VCaP (cell line): Measurements from ENCODE around the gene TMED4.

Experiments used
- H3K27ac ChIP-seq: fragments of 450-650 bp; 2 replicates; pipeline ENCODE4 v1.5.1; 2017
- TF ChIP-seq, protein P1 (sequence below): fragments of 450-650 bp; conservative IDR thresholded peaks from 2 replicates; pipeline ENCODE4 v1.5.1; 2017; ENCODE audit warnings: mild to moderate bottlenecking, moderate library complexity

Gene TMED4

DNA sequence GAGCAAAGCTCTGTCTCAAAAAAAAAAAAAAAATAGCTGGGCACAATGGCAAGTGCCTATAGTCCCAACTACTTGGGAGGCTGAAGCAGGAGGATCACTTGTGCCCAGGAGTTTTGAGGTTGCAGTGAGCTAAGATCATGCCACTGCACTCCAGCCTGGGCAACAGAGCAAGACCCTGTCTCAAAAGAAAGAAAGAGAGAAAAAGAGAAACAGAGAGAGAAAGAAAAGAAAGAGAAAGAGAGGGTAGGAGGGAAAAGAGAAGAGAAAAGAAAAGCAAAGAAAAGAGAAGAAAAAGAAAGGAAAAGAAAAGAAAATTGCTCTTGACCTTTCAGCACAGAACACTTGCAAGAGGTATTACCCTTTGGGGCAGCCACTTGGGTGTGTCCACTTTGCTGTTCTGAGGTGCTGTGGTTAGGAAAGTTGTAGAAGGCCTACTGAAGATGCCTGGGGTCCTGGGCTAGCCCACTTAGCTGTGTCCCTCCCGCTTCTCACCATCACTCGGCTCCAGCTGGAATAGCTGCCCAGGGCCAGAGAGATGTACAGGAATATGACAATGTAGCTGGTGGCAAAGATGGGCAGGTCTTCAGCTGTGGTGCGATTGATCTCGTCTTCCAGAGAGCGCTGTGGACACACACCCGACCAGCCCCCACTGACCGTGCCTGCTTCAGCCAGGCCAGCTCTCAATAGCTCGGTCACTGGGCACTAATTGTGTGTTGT, 46.5 kb downstream of the TMED4 start:
- TF ChIP-seq, protein P1, sequence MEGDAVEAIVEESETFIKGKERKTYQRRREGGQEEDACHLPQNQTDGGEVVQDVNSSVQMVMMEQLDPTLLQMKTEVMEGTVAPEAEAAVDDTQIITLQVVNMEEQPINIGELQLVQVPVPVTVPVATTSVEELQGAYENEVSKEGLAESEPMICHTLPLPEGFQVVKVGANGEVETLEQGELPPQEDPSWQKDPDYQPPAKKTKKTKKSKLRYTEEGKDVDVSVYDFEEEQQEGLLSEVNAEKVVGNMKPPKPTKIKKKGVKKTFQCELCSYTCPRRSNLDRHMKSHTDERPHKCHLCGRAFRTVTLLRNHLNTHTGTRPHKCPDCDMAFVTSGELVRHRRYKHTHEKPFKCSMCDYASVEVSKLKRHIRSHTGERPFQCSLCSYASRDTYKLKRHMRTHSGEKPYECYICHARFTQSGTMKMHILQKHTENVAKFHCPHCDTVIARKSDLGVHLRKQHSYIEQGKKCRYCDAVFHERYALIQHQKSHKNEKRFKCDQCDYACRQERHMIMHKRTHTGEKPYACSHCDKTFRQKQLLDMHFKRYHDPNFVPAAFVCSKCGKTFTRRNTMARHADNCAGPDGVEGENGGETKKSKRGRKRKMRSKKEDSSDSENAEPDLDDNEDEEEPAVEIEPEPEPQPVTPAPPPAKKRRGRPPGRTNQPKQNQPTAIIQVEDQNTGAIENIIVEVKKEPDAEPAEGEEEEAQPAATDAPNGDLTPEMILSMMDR, result no peak

DNA sequence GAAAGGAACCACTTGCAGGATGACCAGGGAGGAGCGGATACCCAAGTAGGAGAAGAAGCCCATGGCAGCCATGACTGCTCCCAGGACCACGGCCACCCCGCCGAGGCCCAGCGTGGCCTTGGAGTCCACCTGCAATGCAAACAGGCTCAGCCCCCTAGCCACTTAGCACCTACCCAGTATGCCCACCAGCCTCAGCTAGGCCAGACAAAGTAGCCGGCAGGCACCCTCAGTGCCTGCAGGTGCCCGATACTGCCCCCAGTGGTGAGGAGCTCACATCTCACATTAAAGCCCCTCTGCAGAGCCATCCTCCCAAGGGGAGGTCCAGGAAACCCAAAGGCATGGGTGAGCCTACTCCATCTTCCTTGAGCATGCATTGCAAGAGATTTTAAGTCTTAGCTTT, 47.5 kb downstream of the TMED4 start:
- H3K27ac ChIP-seq, result no peak overlapping the region
- TF ChIP-seq, protein P1, result peak; percentile 55

More for the DNA sequence above, 46.5 kb downstream of the TMED4 start:
- H3K27ac ChIP-seq, result no peak overlapping the region

DNA sequence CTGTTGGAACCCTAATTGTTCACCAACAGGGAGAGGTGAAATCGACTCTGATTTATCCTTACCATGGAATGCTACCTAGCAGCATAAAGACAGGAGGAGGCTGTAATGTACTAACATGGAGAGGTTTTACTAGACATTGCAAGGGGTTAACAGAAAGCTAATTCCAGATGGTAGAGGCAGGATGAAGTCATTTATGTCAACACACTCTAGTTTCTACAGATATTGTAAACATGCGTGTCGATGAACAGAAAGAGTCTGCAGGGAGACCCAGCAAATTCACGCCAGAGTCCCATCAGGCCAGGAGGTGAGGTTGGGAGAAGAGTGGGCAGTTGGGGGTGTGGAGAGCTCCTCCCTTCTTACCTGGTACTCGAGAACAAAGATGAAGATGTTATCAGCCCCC, 47.9 kb downstream of the TMED4 start:
- no peak overlapping the region for H3K27ac ChIP-seq
- TF ChIP-seq, protein P1, result no peak

DNA sequence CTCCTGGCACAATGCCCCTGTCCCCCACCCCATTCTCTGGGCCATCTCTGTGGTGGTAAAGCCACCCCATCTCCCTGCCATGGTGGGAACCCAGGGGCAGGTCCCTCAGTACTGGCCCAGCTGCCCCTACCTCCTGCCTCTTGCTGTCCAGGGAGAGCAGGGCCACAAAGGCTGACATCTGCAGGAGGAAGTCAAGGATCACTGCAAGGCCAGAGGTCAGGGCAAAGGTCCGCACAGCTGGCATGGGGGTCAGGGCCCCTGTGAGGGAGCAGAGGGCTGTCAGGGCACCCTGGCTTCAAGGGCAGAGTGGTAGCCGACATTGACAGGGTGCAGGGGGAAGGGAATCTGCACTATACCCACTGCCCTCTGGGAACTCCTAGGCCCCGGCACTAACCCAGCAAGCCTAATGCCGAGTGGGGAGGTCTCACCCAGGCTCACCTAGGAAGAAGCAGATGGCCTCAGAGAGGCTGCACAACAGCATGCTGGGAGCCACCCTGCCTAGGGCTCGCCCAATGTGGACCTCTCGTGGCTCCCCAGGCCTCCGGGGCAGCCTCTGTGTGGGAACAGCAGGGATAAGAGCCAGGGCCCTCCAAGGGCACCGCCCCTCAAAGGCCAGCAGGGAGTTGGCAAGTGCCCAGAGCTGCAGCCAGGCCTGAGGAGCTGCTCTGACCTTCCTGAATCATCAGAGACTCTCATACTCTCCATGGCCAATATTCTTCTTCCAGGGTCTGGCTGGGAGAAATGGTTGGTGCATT, 48.6 kb downstream of the TMED4 start:
- no peak overlapping the region for H3K27ac ChIP-seq
- TF ChIP-seq, protein P1, result no peak

DNA sequence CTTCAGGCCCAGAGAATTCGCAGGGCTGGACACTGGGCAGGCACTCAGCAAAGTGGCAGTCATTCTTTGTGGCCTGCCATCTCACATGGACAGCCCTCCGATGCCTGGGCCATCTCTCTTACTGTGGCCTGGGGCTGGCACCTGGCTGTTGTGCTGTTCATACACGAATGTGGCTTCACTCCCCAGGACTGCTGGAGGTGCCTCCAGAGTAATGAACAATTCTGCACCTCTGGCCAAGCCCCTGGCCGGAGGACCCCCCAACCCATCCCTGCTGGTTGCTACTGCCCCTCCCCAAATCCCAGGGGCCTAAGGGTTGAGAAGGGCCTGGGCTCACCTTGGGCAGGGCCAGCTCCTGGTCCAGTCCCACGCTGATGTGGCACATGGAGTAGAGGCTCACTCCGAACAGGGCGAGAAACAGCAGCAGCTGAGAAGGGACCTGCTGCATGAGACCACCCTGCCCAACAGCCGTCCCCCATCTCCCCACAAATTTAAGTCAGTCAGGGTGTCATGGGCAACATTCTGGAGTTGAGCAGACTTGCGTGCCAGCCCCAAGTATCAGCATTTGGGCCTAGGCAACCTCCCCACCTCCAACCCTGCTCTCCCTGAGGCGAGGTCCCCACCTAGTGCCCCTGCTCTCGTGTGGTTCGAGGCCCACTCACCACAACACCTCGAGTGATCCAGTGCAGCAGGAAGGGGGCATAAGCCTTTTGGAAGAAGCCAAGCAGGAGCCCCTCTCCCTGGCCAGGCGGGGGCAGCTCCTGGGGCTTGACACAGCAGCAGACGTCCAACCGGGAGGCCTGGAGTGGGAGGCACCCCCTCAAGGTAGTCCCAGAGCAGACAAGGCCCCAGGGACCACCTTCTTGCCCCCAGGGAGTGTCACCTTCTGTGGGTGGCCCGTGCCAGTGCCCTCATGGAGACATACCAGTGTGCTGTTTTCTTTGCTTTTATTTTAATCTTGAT, 50.3 kb downstream of the TMED4 start:
- TF ChIP-seq, protein P1, result no peak
- H3K27ac ChIP-seq, result no peak overlapping the region; the same call in 1 of the 2 replicates

DNA sequence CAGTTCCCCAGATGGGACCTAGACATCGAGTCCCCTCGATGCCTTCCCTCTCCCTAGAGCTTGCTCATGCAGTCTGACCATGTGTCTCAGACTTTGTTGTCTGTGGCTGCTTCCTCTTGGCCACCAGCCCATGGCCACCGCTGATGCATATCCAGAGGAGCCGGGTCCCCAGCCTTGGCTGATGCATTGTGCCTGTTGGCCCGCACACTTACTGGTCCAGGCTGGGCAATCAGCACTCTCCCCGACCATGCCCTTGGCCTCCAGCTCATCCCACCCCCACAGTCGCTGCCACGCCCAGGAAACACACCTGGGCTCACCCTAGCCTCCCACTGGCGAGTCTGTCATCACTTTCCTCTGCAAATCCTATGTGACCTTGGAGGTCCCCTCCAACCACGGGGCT, 51.0 kb downstream of the TMED4 start:
- H3K27ac ChIP-seq, result no peak overlapping the region; the same call in 1 of the 2 replicates
- TF ChIP-seq, protein P1, result no peak
